HUES6 (cell line): ENCODE data around the gene TCF7L1.

Experiments
- H3K27ac ChIP-seq: 2 replicates; pipeline ENCODE4 v1.7.0; 2013; ENCODE audit warnings: low read depth, mild to moderate bottlenecking, low read length, inconsistent platforms
- H3K27me3 ChIP-seq: 2 replicates; pipeline ENCODE4 v1.6.1; 2013; ENCODE audit warnings: low read length; ENCODE audit not compliant: control insufficient read depth, insufficient read depth
- H3K36me3 ChIP-seq: 2 replicates; pipeline ENCODE4 v1.6.1; 2013; ENCODE audit warnings: low read length; ENCODE audit not compliant: control insufficient read depth, insufficient read depth
- H3K4me1 ChIP-seq: 2 replicates; pipeline ENCODE4 v1.6.1; 2013; ENCODE audit warnings: low read length; ENCODE audit not compliant: control insufficient read depth, insufficient read depth
- H3K4me3 ChIP-seq: 2 replicates; pipeline ENCODE4 v1.5.1; 2013; ENCODE audit warnings: low read depth, low read length
- H3K9ac ChIP-seq: one replicate; pipeline ENCODE4 v1.6.1; 2013; ENCODE audit warnings: mild to moderate bottlenecking, low read length
- H3K9me3 ChIP-seq: 2 replicates; pipeline ENCODE4 v1.6.1; 2013; ENCODE audit warnings: low read depth, low read length; ENCODE audit not compliant: control insufficient read depth, insufficient read depth

TCF7L1 gene

DNA sequence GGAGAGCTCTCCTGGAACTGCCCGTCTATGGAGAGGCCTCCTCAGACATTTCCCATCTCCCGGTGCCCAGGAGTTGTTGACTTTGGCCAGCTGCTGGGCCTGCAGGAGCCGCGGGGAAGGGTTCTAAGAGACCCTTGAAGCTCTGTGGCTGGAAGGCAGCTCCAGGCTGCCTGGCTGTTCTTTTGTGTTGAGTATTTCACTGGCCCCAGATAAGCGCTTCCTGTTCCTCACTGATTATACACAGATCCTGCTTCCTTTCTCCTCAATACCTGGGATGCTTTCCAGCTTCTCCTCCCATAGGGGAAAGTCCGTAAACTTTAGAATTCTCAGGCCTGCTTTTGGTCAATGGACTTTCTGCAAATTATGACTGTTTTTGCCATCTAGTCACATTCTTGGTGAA is 136.8 kb downstream of the TCF7L1 start:
- H3K4me1 ChIP-seq = peaks cover 37% of the 10 kb centered on the region
- no peak overlapping the region for H3K4me3 ChIP-seq
- no peak overlapping the region for H3K27ac ChIP-seq
- H3K9me3 ChIP-seq = no peaks in the 10 kb centered on the region
- no peaks in the 10 kb centered on the region for H3K36me3 ChIP-seq
- H3K9ac ChIP-seq = no peak overlapping the region
- no peaks in the 10 kb centered on the region for H3K27me3 ChIP-seq

DNA sequence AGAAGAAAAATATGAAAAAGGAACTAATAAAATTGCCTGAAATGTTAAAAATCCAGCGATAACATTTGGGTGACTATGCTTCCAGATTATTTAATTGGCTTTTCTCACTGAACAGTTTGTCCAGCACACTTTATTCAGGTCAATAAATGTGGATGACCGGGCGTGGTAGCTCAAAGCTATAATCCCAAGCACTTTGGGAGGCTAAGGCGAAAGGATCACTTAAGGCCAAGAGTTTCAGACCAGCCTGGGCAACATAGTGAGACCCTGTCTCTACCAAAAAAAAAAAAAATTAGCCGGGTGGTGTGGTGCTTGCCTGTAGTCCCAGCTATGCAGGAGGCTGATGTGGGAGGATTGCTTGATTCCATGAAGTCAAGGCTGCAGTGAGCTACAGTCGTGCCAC is 139.2 kb downstream of the TCF7L1 start:
- H3K4me3 ChIP-seq = no peak overlapping the region
- no peak overlapping the region for H3K27ac ChIP-seq
- no peaks in the 10 kb centered on the region for H3K36me3 ChIP-seq
- H3K9ac ChIP-seq = no peak overlapping the region
- no peaks in the 10 kb centered on the region for H3K9me3 ChIP-seq
- H3K4me1 ChIP-seq = peaks cover 31% of the 10 kb centered on the region
- no peaks in the 10 kb centered on the region for H3K27me3 ChIP-seq

DNA sequence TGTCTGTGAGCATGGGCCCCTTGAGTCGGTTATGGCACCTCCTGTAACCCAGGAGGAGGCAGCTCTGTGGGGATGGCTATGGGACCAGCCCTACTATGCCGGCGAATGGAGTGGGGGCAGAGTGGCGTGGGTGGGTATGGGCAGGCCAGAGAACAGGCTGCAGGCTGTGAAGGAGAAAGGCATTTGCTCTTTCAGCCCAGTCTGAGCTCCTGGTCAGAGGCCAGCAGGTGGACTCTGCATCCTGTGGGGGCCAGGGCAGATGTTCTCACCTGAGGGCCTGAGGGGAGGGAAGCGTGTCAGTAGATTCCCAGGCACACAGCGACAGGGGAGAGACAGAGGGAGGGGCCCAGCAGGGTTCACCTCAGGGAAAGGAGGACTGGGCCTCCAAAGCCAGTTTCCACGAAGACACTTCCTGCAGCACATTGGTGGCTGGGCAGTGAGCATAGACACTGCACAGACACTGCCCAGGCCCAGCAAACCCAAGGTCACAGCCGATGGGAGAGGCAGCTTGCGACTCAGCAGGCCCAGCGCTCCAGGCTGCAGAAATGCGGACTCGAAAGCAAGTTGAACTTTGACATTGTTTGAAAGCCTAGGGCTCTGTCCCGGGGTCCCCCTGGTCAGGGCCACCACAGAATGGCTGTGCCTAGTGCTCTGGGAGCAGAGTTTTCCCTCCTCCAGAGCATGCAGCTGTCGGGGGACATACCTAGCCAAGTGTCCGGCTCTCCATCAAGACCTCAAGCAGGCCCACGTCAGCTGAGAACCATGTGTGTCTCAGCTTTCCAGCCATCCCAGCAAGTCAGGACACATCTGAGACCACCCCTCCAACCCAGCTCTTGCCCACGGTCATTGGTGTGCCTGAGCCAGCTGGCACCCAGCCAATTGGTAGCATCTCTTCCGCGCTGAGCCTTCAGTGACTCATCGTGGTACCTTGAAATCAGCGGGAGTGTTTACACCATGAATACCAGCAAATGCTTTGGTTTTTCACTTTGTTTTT is 140.8 kb downstream of the TCF7L1 start:
- Histone ChIP-seq H3K9me3 (no peaks in the 10 kb centered on the region), H3K4me3 (no peak overlapping the region), H3K9ac (no peak overlapping the region), H3K36me3 (no peaks in the 10 kb centered on the region; the same call in 1 of the 2 replicates), H3K27ac (no peak overlapping the region), H3K27me3 (no peaks in the 10 kb centered on the region), H3K4me1 (peaks cover 38% of the 10 kb centered on the region)

DNA sequence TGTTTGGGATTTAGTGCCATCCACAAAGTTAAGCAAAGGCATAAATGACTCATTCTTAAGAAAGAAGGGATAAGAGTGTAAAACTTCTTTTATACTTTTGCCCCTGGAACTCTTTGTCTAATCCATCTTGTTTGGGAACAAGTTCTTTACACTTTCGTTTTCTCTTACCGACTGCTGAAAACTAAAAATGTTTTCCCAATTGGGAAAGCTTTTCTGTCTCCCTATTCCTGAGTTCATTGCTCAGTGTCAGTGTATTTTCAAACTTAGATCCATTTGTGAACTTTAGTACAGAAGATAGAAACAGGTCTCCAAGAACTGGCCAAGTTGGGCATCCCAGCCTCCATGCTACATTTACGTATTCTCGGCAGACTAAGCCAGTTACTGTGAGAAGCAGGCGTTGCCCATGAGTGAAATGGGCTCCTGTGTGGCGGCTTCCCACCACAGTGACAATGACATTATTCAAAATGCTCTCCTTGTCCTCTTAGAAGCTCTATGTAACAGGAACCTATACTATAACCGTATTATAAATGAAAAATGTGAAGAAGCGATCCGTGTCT is 142.9 kb downstream of the TCF7L1 start:
- no peak overlapping the region for H3K9ac ChIP-seq
- no peaks in the 10 kb centered on the region for H3K9me3 ChIP-seq
- no peak overlapping the region for H3K27ac ChIP-seq
- H3K36me3 ChIP-seq = no peaks in the 10 kb centered on the region; the same call in 1 of the 2 replicates
- no peaks in the 10 kb centered on the region for H3K27me3 ChIP-seq
- H3K4me1 ChIP-seq = peaks cover 32% of the 10 kb centered on the region
- no peak overlapping the region for H3K4me3 ChIP-seq

DNA sequence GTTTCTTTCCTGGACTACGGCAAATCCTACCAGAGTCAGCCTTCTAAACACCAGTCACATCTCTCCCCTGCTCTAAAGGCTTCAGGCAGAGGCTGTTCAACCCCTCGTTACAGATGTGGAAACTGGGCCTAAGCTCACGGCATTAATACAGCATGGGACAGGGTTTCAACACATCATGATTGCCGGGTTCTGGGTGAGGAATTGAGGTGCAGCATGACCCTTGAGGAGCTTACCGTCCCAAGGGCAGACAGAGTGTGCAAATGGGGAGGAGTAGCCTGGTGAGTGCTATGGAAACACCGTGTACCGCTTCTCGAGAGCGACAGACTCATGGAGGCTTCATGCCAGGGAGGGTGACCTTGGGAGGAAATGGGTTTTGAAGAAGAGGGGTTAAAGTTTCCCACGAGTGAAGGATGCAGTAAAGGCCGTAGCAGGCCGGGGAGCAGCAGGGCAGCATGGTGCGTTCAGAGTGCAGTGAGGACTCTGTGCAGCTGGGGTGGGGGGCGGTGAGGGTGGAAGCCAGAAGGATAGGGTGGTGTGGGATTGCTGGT is 143.5 kb downstream of the TCF7L1 start:
- no peak overlapping the region for H3K9ac ChIP-seq
- no peaks in the 10 kb centered on the region; the same call in 1 of the 2 replicates for H3K36me3 ChIP-seq
- H3K9me3 ChIP-seq = no peaks in the 10 kb centered on the region
- no peaks in the 10 kb centered on the region for H3K27me3 ChIP-seq
- H3K4me3 ChIP-seq = no peak overlapping the region
- no peak overlapping the region for H3K27ac ChIP-seq
- peaks cover 32% of the 10 kb centered on the region for H3K4me1 ChIP-seq

DNA sequence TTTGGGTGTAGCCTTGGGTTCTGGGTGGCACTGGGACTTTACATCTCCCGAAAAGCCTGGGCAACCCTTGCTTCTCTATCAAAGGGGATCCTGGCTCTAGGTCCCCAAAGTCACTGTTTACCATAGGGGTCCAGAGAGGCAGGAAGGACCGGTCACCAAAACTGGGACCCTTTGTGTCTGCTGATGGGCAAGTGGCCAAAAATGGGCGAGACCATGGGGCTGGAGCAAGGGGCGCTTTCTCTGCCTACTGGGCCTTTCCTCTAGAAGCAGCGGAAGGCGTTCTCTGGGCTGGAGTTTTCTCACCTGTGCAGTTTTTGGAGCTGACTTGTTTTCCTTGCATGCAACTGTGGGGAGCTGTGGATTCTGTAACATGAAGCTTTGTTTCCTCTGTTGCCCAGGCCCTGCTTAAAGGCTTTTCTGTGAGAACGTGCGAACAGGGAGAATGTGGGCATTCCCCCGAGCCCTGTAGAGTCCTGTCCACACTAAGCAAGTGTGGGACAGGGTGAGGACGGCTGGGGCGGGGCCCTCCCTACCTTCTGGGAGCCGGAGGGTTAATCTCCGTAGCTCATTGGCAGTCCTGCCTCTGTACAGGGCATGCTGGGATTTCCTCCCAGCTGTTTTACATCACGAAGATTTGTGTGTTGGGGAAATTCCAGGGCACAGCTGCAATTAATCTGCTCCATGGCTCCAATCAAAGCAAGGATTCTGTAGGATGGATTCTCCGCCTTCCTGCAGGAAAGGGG is 144.4 kb downstream of the TCF7L1 start:
- no peaks in the 10 kb centered on the region for H3K9me3 ChIP-seq
- H3K36me3 ChIP-seq = no peaks in the 10 kb centered on the region; the same call in 1 of the 2 replicates
- no peak overlapping the region for H3K4me3 ChIP-seq
- H3K4me1 ChIP-seq = peaks cover 31% of the 10 kb centered on the region
- H3K27me3 ChIP-seq = no peaks in the 10 kb centered on the region
- no peak overlapping the region for H3K9ac ChIP-seq
- H3K27ac ChIP-seq = no peak overlapping the region

DNA sequence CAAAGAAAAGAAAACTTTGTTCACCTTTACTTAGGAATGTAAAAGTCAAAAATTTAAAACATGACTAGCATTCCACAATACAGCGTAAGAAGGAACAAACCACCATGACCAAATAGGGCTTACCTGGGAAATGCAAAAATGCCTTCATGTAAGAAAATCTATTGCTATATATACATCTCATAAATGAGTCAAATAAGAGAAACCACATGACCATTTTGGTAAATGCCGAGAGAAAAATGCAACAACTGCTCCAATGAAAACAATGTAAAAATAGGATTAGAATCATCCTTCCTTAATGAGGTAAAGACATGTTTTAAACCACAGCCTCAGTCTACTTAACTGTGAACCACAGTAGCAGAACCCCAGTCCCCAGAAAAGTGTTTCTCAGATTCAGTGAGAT is 145.2 kb downstream of the TCF7L1 start:
- Histone ChIP-seq H3K4me1 (peaks cover 25% of the 10 kb centered on the region), H3K27me3 (no peaks in the 10 kb centered on the region), H3K36me3 (peaks cover 2% of the 10 kb centered on the region; the same call in 1 of the 2 replicates), H3K27ac (no peak overlapping the region), H3K4me3 (no peak overlapping the region), H3K9me3 (no peaks in the 10 kb centered on the region), H3K9ac (no peak overlapping the region)

DNA sequence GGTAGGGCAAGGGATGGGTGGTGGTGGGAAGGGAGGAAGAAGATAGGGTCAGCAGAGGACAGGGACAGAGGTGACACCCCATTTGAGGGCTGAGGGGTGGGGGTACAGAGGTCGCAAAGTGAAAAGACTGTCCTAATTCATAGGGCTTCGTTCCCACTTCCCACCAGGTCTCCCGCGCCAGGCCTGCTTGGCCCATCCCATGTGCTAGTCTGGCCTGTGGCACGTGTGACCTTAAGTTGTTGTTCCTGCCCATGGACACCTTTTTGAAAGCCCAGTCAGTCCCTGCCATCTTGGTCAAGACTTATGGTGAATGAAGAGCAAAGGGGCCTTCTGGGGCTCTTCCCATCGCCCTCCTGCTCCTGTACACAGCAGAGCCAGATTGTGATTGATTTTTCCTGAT is 148.4 kb downstream of the TCF7L1 start:
- no peaks in the 10 kb centered on the region for H3K9me3 ChIP-seq
- peaks cover 10% of the 10 kb centered on the region; the same call in 1 of the 2 replicates for H3K4me1 ChIP-seq
- H3K27ac ChIP-seq = no peak overlapping the region
- no peaks in the 10 kb centered on the region for H3K27me3 ChIP-seq
- peaks cover 12% of the 10 kb centered on the region; the same call in 1 of the 2 replicates for H3K36me3 ChIP-seq
- no peak overlapping the region for H3K4me3 ChIP-seq
- H3K9ac ChIP-seq = no peak overlapping the region

DNA sequence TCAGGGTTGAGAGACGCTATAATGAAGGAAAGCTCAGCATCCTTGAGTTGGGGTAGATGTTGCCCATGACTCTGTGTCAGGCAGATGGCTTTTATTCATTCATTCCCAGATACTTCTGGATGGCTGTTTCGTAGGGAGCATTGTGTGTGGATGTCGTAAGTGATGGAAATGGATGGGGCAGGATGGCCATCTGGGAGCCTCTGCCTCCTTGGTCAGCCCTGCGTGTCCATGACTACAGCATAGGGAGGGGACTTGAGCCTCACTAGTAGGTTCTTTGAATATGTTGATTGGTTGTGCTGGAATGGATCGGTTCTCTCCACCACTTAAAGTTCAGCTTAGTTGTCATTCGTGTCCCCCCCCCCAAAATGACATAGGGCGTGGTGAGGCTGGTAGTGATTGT is 149.7 kb downstream of the TCF7L1 start:
- no peak overlapping the region for H3K9ac ChIP-seq
- H3K27me3 ChIP-seq = no peaks in the 10 kb centered on the region
- H3K36me3 ChIP-seq = peaks cover 18% of the 10 kb centered on the region
- H3K4me3 ChIP-seq = no peak overlapping the region
- peaks cover 5% of the 10 kb centered on the region; the same call in 1 of the 2 replicates for H3K4me1 ChIP-seq
- no peaks in the 10 kb centered on the region for H3K9me3 ChIP-seq
- H3K27ac ChIP-seq = no peak overlapping the region

DNA sequence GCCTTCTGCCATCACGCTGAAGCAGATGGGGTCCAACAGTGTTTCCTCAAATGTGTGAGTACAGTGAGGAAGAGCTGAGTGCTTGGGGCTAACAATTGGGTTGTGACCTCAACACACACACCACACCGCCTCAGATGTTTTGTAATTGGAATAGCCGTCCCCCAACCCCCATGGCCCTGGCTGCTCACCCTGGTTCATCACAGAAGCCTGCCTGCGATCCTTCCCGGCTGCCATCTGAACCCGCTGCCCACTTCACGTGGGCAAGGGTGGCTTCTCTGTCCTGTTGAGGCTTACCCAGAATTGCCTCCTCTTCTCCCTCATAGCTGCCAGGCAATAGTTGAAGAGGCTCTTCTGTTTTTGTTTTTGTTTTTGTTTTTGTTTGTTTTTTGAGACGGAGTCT is 150.4 kb downstream of the TCF7L1 start:
- Histone ChIP-seq H3K4me1 (peaks cover 9% of the 10 kb centered on the region), H3K9ac (no peak overlapping the region), H3K36me3 (peaks cover 18% of the 10 kb centered on the region), H3K27ac (no peak overlapping the region), H3K27me3 (no peaks in the 10 kb centered on the region), H3K9me3 (no peaks in the 10 kb centered on the region), H3K4me3 (no peak overlapping the region)
